Spleen (tissue), 11 donors: ENCODE results near the gene PTPRN2. TPM values are rescaled to one million over a fixed set of nuclear protein-coding genes. Genes with fewer than 3 reads are reported as not detected.

Experiments used
- DNase-seq: peaks from one replicate; pipeline ENCODE4 v3.0.0-alpha.2; 2020
- H3K27ac ChIP-seq, 8 donors: fragments of 200-600 bp; sonication (generic) in 7 of 8; 1 replicate in 4 of 8; 2 replicates in 4 of 8; pipeline versions ENCODE4 v1.5.0 to v1.8.0; 2016 to 2021; ENCODE audit warnings: inconsistent platforms in 4 of 8, mild to moderate bottlenecking in 4 of 8, moderate library complexity in 1 of 8
- H3K27me3 ChIP-seq, 7 donors: fragments of 200-600 bp; sonication (generic) in 6 of 7; replicated peaks in 1 of 7; 1 replicate in 4 of 7; 2 replicates in 3 of 7; pipeline versions ENCODE4 v1.5.0 to v1.8.0; 2016 to 2021; ENCODE audit warnings: inconsistent platforms in 3 of 7, mild to moderate bottlenecking in 1 of 7
- H3K36me3 ChIP-seq, 6 donors: fragments of 200-600 bp; sonication (generic) in 5 of 6; 1 replicate in 4 of 6; 2 replicates in 2 of 6; pipeline versions ENCODE4 v1.5.0 to v1.8.0; 2016 to 2021; ENCODE audit warnings: inconsistent platforms in 2 of 6
- H3K4me1 ChIP-seq, 6 donors: fragments of 200-600 bp; sonication (generic) in 5 of 6; 1 replicate in 3 of 6; 2 replicates in 3 of 6; pipeline versions ENCODE4 v1.5.0 to v1.8.0; 2016 to 2021; ENCODE audit warnings: inconsistent platforms in 3 of 6
- H3K4me3 ChIP-seq, 8 donors: fragments of 200-600 bp; sonication (generic) in 7 of 8; 1 replicate in 4 of 8; 2 replicates in 4 of 8; pipeline versions ENCODE4 v1.5.0 to v1.8.0; 2016 to 2021; ENCODE audit warnings: inconsistent platforms in 4 of 8, mild to moderate bottlenecking in 4 of 8, moderate library complexity in 2 of 8
- H3K9me3 ChIP-seq, 8 donors: fragments of 200-600 bp; sonication (generic) in 7 of 8; 1 replicate in 4 of 8; 2 replicates in 4 of 8; pipeline versions ENCODE4 v1.5.0 to v1.8.0; 2016 to 2021; ENCODE audit warnings: inconsistent platforms in 4 of 8
- CTCF ChIP-seq, 11 experiments: fragments of 200-600 bp in 7 of 11; fragments of 450-650 bp in 4 of 11; sonication (generic) in 4 of 11; IDR thresholded peaks in 8 of 11; conservative IDR thresholded peaks in 3 of 11; 1 replicate in 7 of 11; 2 replicates in 4 of 11; pipeline versions ENCODE4 v1.4.0 to v1.8.0; 2016 to 2021; ENCODE audit warnings: antibody characterized with exemption in 11 of 11, inconsistent platforms in 4 of 11, mild to moderate bottlenecking in 1 of 11
- POLR2A ChIP-seq, 3 donors: fragments of 450-650 bp; IDR thresholded peaks; one replicate each; pipeline ENCODE4 v1.5.1; 2017; ENCODE audit warnings: antibody characterized with exemption in 3 of 3, mild to moderate bottlenecking in 1 of 3
- POLR2AphosphoS5 ChIP-seq, 3 donors: sonication (generic); formaldehyde crosslinking; IDR thresholded peaks; one replicate each; pipeline ENCODE4 v1.5.1; 2017; ENCODE audit warnings: antibody characterized with exemption in 3 of 3
- WGBS, 5 donors: extraction: QIAGEN DNeasy Blood & Tissue Kit in 3 of 5; methylation state at CpG; one replicate each; pipeline versions ENCODE4 v1.1.5 to v1.1.7; 2013 to 2018; 5-methylcytosine and 5-hydroxymethylcytosine counted together
- intact Hi-C: fragments of 100-400 bp; cut with DNase I; formaldehyde crosslinking; loops from one replicate; pipeline ENCODE4 v1.15.0; 2023; ENCODE audit warnings: low total_unique reads
- polyA plus RNA-seq, 3 donors: library from polyadenylated mRNA; stranded (reverse); fragments of 200-250 nt; gene quantifications; one replicate each; pipeline ENCODE4 v1.2.1, GENCODE V29; 2013
- total RNA-seq, 7 donors: library from RNA; depleted of rRNA in 3 of 7; stranded (reverse); fragments of >200 nt in 3 of 7; fragmentation: NEBNext Ultra II Directional in 4 of 7; extraction: Animal tissue kit (Norgen Biotek cat#: 25700) in 4 of 7; gene quantifications; one replicate each; pipeline versions ENCODE4 v1.1.0 to v1.2.1, GENCODE V29; 2016 to 2021
- donor health status: healthy with polysubstance abuse.
- donor health status: DM: no; HTN: no; CAD: no; lungs with moderate emphysema.
- donor health status: DM: no; HTN: no; CAD: no.
- donor health status: Bipolar disorder and iron deficiency.
- donor health status: healthy.
- donor health status: DM: no; HTN: no; CAD: no.
- donor health status: DM: yes; HTN: yes; CAD: no.

PTPRN2 gene
- total and polyA plus RNA-seq, 10 donors: 7.0 to 22.8 (median 16.8) TPM

GRCh38 chr7:158028971-158029370 is 558.7 kb downstream of the PTPRN2 start:
- H3K4me3 ChIP-seq: no peak overlapping the region
- intact Hi-C loops: no loop called here
- H3K27me3 ChIP-seq: peaks cover 0 to 34% (median 0%) of the 10 kb centered on the region in 7 donors
- no peak overlapping the region for H3K27ac ChIP-seq
- 87 to 89% (median 88%) methylated on average over 21 to 22 of the region's 22 CpGs for WGBS, 5 donors
- TF ChIP-seq CTCF (IDR thresholded peaks at IDR 0.05 in 8 of 11, conservative IDR thresholded peaks at IDR 0.05 in 3 of 11) (no peak), POLR2AphosphoS5 (IDR thresholded peaks at IDR 0.05) (no peak), POLR2A (IDR thresholded peaks at IDR 0.05) (no peak)
- peak; percentile 48 for DNase-seq
- H3K9me3 ChIP-seq: peaks cover 0 to 18% (median 7%) of the 10 kb centered on the region in 8 donors
- H3K4me1 ChIP-seq: peaks cover 0 to 10% (median 2%) of the 10 kb centered on the region in 6 donors
- H3K36me3 ChIP-seq: no peaks in the 10 kb centered on the region

GRCh38 chr7:158028290-158028941 is 559.2 kb downstream of the PTPRN2 start:
- H3K36me3 ChIP-seq: no peaks in the 10 kb centered on the region
- intact Hi-C loops: no loop called here
- 86 to 90% (median 88%) methylated on average over 22 of the region's 22 CpGs for WGBS, 5 donors
- peaks cover 0 to 11% (median 2%) of the 10 kb centered on the region in 6 donors for H3K4me1 ChIP-seq
- H3K27ac ChIP-seq: no peak overlapping the region
- H3K9me3 ChIP-seq: peaks cover 0 to 12% (median 2%) of the 10 kb centered on the region in 8 donors
- DNase-seq: peak; percentile 54
- TF ChIP-seq CTCF (IDR thresholded peaks at IDR 0.05 in 8 of 11, conservative IDR thresholded peaks at IDR 0.05 in 3 of 11) (no peak), POLR2AphosphoS5 (IDR thresholded peaks at IDR 0.05) (no peak), POLR2A (IDR thresholded peaks at IDR 0.05) (no peak)
- no peak overlapping the region for H3K4me3 ChIP-seq
- peaks cover 0 to 33% (median 0%) of the 10 kb centered on the region in 7 donors for H3K27me3 ChIP-seq

GRCh38 chr7:158027646-158028045 is 560.0 kb downstream of the PTPRN2 start:
- no peak for TF ChIP-seq CTCF (IDR thresholded peaks at IDR 0.05 in 8 of 11, conservative IDR thresholded peaks at IDR 0.05 in 3 of 11)
- no peak for TF ChIP-seq POLR2AphosphoS5 (IDR thresholded peaks at IDR 0.05)
- no peak for TF ChIP-seq POLR2A (IDR thresholded peaks at IDR 0.05)
- peaks cover 0 to 5% (median 0%) of the 10 kb centered on the region in 8 donors for H3K9me3 ChIP-seq
- H3K27me3 ChIP-seq: peaks cover 0 to 29% (median 0%) of the 10 kb centered on the region in 7 donors
- H3K4me3 ChIP-seq: no peak overlapping the region
- no peaks in the 10 kb centered on the region for H3K36me3 ChIP-seq
- DNase-seq: no peak
- intact Hi-C loops: no loop called here
- peaks cover 0 to 11% (median 2%) of the 10 kb centered on the region in 6 donors for H3K4me1 ChIP-seq
- 77 to 84% (median 81%) methylated on average over 6 of the region's 6 CpGs for WGBS, 5 donors
- no peak overlapping the region for H3K27ac ChIP-seq

GRCh38 chr7:158026636-158027265 is 560.9 kb downstream of the PTPRN2 start:
- TF ChIP-seq POLR2AphosphoS5 (IDR thresholded peaks at IDR 0.05): no peak
- TF ChIP-seq CTCF (IDR thresholded peaks at IDR 0.05 in 8 of 11, conservative IDR thresholded peaks at IDR 0.05 in 3 of 11): no peak
- no peak for TF ChIP-seq POLR2A (IDR thresholded peaks at IDR 0.05)
- peaks cover 0 to 11% (median 2%) of the 10 kb centered on the region in 6 donors for H3K4me1 ChIP-seq
- H3K27ac ChIP-seq: no peak overlapping the region
- H3K4me3 ChIP-seq: no peak overlapping the region
- no peaks in the 10 kb centered on the region for H3K36me3 ChIP-seq
- H3K9me3 ChIP-seq: peaks cover 0 to under 1% (median 0%) of the 10 kb centered on the region in 8 donors
- peaks cover 0 to 20% (median 0%) of the 10 kb centered on the region in 7 donors for H3K27me3 ChIP-seq
- intact Hi-C loops: no loop called here
- DNase-seq: peak; percentile 51
- WGBS, 5 donors: 86 to 92% (median 89%) methylated on average over 16 to 17 of the region's 17 CpGs
